LNCaP clone FGC (cell line): ENCODE measurements around the gene MAML2.

Experiments
- DNase-seq: peaks from one replicate; pipeline ENCODE4 v3.0.0-alpha.2; 2011; ENCODE audit warnings: low read depth
- H3K4me3 ChIP-seq: 2 replicates; pipeline ENCODE4 v1.5.1; 2011; ENCODE audit warnings: mild to moderate bottlenecking, low read depth, low read length, control low read depth
- CTCF ChIP-seq: IDR thresholded peaks from 2 replicates; pipeline ENCODE4 v1.5.1; 2012; ENCODE audit warnings: mild to moderate bottlenecking; ENCODE audit not compliant: control insufficient read depth, insufficient read depth; ENCODE audit errors: extremely low read depth

Gene MAML2

DNA sequence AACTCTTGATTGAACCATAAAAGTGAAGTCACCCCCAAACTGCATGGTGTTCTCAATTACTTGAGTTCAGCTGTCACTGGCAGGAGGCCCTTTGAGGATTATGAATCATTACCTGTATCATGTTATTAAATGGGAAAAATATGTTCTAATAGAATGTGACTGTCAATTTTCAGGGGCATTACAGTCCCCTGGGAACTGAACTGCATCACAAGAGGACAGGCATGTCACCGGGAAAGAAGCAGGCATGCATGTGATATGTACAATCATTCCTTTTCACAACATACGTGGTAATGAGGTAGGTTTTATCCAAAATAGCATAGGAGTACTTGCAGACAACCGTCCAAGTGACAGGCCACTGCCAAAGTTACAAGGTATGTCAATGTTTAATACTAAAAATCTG is 165.8 kb downstream of the MAML2 start:
- TF ChIP-seq CTCF, result no peak
- no peak overlapping the region for H3K4me3 ChIP-seq
- DNase-seq, result no peak

DNA sequence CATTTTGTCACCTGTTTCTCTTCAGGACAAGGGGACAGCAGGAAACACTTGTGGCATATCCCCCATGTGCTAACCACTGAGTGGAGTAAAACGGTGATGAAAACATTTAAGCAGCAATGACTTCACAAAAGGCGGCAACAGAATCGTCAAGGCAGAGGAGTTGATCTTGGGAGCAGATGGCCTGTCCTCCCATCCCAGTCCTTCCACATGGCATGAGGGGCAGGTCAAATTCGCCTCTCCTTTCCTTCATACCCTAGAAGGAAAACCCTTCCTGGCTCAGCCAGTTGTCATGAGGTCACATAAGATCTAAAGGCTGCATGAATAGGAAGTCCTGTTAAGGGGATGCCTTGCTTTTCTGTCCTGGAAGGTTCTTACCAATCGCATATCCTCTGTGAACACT is 169.1 kb downstream of the MAML2 start:
- no peak for TF ChIP-seq CTCF
- no peak overlapping the region for H3K4me3 ChIP-seq
- no peak for DNase-seq

GRCh38 chr11:96173422-96173821 is 169.6 kb downstream of the MAML2 start:
- TF ChIP-seq CTCF, result no peak
- H3K4me3 ChIP-seq, result no peak overlapping the region

GRCh38 chr11:96172604-96173003 is 170.4 kb downstream of the MAML2 start:
- H3K4me3 ChIP-seq, result no peak overlapping the region
- no peak for TF ChIP-seq CTCF
- no peak for DNase-seq

More at GRCh38 chr11:96173422-96173821, 169.6 kb downstream of the MAML2 start:
- no peak for DNase-seq

GRCh38 chr11:96169250-96169649 is 173.7 kb downstream of the MAML2 start:
- H3K4me3 ChIP-seq, result no peak overlapping the region
- TF ChIP-seq CTCF, result no peak
- no peak for DNase-seq

GRCh38 chr11:96168623-96169022 is 174.4 kb downstream of the MAML2 start:
- TF ChIP-seq CTCF, result no peak
- H3K4me3 ChIP-seq, result no peak overlapping the region
- no peak for DNase-seq

GRCh38 chr11:96167787-96168186 is 175.2 kb downstream of the MAML2 start:
- TF ChIP-seq CTCF, result no peak
- DNase-seq, result no peak
- H3K4me3 ChIP-seq, result no peak overlapping the region
